ENCODE results near the gene LRRC73.

The LRRC73 gene

DNA sequence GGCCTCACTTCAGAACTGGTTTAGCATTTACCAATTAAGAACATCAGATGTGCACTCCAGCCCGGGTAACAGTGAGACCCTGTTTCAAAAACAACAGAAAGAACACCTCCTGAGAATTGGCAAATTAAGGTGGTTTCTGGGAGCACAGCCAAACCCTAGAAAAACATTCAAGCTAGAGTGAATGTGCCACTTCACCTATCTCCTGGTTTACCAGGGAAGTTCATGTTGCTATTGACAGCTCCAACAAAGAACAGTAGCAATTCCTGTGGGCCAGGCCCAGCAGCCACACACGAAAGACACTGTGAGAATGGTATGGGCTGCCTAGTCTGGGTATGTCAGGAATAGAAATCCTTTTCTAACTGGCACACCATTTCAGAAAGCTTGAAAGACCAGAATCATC, 11.7 kb upstream of the LRRC73 start:
- DNase-seq = no peak
- H3K4me3 ChIP-seq (ENCODE audit: low read length) = no peak overlapping the region
- TF ChIP-seq, protein P1, sequence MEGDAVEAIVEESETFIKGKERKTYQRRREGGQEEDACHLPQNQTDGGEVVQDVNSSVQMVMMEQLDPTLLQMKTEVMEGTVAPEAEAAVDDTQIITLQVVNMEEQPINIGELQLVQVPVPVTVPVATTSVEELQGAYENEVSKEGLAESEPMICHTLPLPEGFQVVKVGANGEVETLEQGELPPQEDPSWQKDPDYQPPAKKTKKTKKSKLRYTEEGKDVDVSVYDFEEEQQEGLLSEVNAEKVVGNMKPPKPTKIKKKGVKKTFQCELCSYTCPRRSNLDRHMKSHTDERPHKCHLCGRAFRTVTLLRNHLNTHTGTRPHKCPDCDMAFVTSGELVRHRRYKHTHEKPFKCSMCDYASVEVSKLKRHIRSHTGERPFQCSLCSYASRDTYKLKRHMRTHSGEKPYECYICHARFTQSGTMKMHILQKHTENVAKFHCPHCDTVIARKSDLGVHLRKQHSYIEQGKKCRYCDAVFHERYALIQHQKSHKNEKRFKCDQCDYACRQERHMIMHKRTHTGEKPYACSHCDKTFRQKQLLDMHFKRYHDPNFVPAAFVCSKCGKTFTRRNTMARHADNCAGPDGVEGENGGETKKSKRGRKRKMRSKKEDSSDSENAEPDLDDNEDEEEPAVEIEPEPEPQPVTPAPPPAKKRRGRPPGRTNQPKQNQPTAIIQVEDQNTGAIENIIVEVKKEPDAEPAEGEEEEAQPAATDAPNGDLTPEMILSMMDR (IDR thresholded peaks at IDR 0.05; ENCODE audit: low read length) = no peak
- no peak for TF ChIP-seq EZH2 (optimal IDR thresholded peaks at IDR 0.05; ENCODE audit: low read depth, low read length)
- no peak for TF ChIP-seq EZH2phosphoT487 (IDR thresholded peaks at IDR 0.05; ENCODE audit: low read length)
- no peak overlapping the region for H3K4me2 ChIP-seq (ENCODE audit: low read depth, low read length)
- peaks cover 36% of the 10 kb centered on the region for H3K79me2 ChIP-seq (ENCODE audit: low read length)
- no peaks in the 10 kb centered on the region for H3K9me3 ChIP-seq (replicated peaks; ENCODE audit: insufficient read depth, low read length)
- no peaks in the 10 kb centered on the region for H4K20me1 ChIP-seq (ENCODE audit: insufficient read depth, low read length)
- 0 out of 2 replicates have a peak, but pooled peaks cover 3% of the 10 kb centered on the region for H3K4me1 ChIP-seq (ENCODE audit: low read length)
- no peak overlapping the region for H2AFZ ChIP-seq (ENCODE audit: low read length)
- no peak overlapping the region for H3K9ac ChIP-seq (ENCODE audit: low read length)
- H3K27ac ChIP-seq (ENCODE audit: low read length) = no peak overlapping the region
- no peaks in the 10 kb centered on the region for H3K9me2 ChIP-seq (replicated peaks; ENCODE audit: insufficient read depth, low read length)
- peaks cover 18% of the 10 kb centered on the region for H3K36me3 ChIP-seq (replicated peaks; ENCODE audit: insufficient read depth, low read length)
- H3K27me3 ChIP-seq (replicated peaks; ENCODE audit: insufficient read depth, low read length) = no peaks in the 10 kb centered on the region
- H3F3A ChIP-seq (ENCODE audit: insufficient read depth, low read length) = 0 out of 2 replicates have a peak, but pooled peaks cover 4% of the 10 kb centered on the region

DNA sequence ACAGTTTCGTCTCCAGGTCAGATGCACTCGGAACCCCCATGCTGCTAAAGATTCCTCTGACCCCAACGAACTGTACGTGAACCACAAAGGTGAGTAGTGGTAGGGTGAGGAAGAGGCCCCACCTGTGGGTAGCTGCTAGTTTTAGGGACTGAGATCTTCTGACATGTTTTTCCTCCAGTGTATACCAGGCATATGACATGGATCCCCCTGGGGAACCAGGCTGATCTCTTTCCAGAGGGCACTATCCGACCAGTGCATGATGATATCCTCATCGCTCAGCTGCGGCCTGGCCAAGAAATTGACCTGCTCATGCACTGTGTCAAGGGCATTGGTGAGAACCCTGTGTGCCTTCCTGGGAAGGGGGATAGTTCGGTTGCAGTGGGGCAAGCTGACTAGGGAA, 10.0 kb upstream of the LRRC73 start:
- no peak overlapping the region for H3K27ac ChIP-seq (ENCODE audit: low read length)
- no peak overlapping the region for H3K4me2 ChIP-seq (ENCODE audit: low read depth, low read length)
- H3K9ac ChIP-seq (ENCODE audit: low read length) = no peak overlapping the region
- H3K9me2 ChIP-seq (replicated peaks; ENCODE audit: insufficient read depth, low read length) = no peaks in the 10 kb centered on the region
- no peaks in the 10 kb centered on the region for H3K27me3 ChIP-seq (replicated peaks; ENCODE audit: insufficient read depth, low read length)
- no peaks in the 10 kb centered on the region for H4K20me1 ChIP-seq (ENCODE audit: insufficient read depth, low read length)
- no peak overlapping the region for H3K4me3 ChIP-seq (ENCODE audit: low read length)
- H3K9me3 ChIP-seq (replicated peaks; ENCODE audit: insufficient read depth, low read length) = no peaks in the 10 kb centered on the region
- DNase-seq = no peak
- peaks cover 12% of the 10 kb centered on the region; the same call in 1 of the 2 replicates for H3K4me1 ChIP-seq (ENCODE audit: low read length)
- 0 out of 2 replicates have a peak, but pooled peaks cover 4% of the 10 kb centered on the region for H3F3A ChIP-seq (ENCODE audit: insufficient read depth, low read length)
- H3K36me3 ChIP-seq (replicated peaks; ENCODE audit: insufficient read depth, low read length) = peaks cover 13% of the 10 kb centered on the region
- H2AFZ ChIP-seq (ENCODE audit: low read length) = no peak overlapping the region
- H3K79me2 ChIP-seq (ENCODE audit: low read length) = peaks cover 53% of the 10 kb centered on the region
- TF ChIP-seq EZH2 (optimal IDR thresholded peaks at IDR 0.05; ENCODE audit: low read depth, low read length) = no peak
- TF ChIP-seq, protein P1 (IDR thresholded peaks at IDR 0.05; ENCODE audit: low read length) = no peak
- TF ChIP-seq EZH2phosphoT487 (IDR thresholded peaks at IDR 0.05; ENCODE audit: low read length) = no peak

DNA sequence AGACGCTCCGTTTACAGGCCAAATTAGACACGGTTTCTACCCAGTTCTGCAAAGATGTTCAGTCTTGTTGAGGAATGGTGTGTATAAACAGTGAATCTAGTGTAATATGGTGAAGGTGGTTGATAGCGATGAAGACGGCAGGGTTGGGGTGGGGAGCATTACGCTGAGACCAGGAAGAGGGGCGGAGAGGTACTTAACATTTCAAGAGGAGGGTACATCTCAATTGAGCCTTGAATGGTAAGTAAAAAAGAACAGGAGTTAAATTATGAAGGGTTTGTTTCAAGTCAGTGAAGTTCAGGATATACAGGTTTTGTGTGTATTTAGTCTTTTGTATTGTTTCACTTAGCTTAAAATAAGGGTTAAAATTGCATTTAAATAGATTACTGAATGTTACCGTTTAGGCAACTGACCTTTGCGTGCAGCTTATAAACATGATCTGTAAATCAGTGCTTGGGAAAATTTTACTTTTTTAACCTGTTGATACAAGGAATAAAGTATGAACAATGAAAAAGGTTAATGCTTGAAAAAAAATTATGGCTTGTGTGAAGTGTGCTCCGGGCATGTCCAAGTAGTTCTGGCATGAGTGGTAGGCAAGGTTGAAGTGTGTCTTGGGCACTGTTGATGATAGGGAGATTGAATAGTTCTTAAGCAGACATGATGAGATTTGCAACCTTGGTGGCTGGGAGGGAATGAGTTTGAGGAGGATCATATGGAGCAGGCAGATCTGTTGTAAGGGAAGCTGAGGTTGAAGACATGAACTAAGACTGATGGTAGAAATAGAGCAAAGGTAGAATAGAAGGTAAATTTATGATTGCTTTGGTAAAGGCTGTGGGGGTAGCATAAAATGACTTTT, 7.6 kb upstream of the LRRC73 start:
- Histone ChIP-seq H3K4me2 (ENCODE audit: low read depth, low read length) (peak overlapping the region; percentile 74), H3K4me3 (ENCODE audit: low read length) (peak overlapping the region; percentile 99), H3K4me1 (ENCODE audit: low read length) (peaks cover 12% of the 10 kb centered on the region; the same call in 1 of the 2 replicates), H3K79me2 (ENCODE audit: low read length) (peaks cover 60% of the 10 kb centered on the region), H2AFZ (ENCODE audit: low read length) (peak overlapping the region; percentile 56), H4K20me1 (ENCODE audit: insufficient read depth, low read length) (no peaks in the 10 kb centered on the region), H3K27ac (ENCODE audit: low read length) (peak overlapping the region; percentile 24; the same call in 1 of the 2 replicates), H3K36me3 (replicated peaks; ENCODE audit: insufficient read depth, low read length) (peaks cover 13% of the 10 kb centered on the region), H3F3A (ENCODE audit: insufficient read depth, low read length) (0 out of 2 replicates have a peak, but pooled peaks cover 4% of the 10 kb centered on the region), H3K27me3 (replicated peaks; ENCODE audit: insufficient read depth, low read length) (no peaks in the 10 kb centered on the region), H3K9me2 (replicated peaks; ENCODE audit: insufficient read depth, low read length) (no peaks in the 10 kb centered on the region), H3K9me3 (replicated peaks; ENCODE audit: insufficient read depth, low read length) (no peaks in the 10 kb centered on the region), H3K9ac (ENCODE audit: low read length) (peak overlapping the region; percentile 93)
- TF ChIP-seq, protein P1 (IDR thresholded peaks at IDR 0.05; ENCODE audit: low read length) = no peak
- TF ChIP-seq EZH2phosphoT487 (IDR thresholded peaks at IDR 0.05; ENCODE audit: low read length) = no peak
- no peak for TF ChIP-seq EZH2 (optimal IDR thresholded peaks at IDR 0.05; ENCODE audit: low read depth, low read length)
- no peak for DNase-seq

All from MM.1S (cell line).